ENCODE measurements around the gene PCBP3. TPM values are rescaled to one million over a fixed set of nuclear protein-coding genes. Genes with fewer than 3 reads are reported as not detected.

Gene PCBP3
- total and polyA plus RNA-seq, 12 donors: 1.7 to 15.8 (median 4.7) TPM

- Histone ChIP-seq H3K27ac (no peak overlapping the region), H3K4me1 (replicated peaks in 1 of 2) (no peaks in the 10 kb centered on the region), H3K9me3 (replicated peaks in 1 of 3) (peaks cover 0 to 1% (median 0%) of the 10 kb centered on the region in 3 donors), H3K27me3 (no peaks in the 10 kb centered on the region), H3K4me3 (no peak overlapping the region), H3K36me3 (replicated peaks in 1 of 2) (no peaks in the 10 kb centered on the region)
- peak in 1 of 7 donors; percentile 49 for DNase-seq
- intact Hi-C loops (cut with DNase I): no loop called here
- no peak for TF ChIP-seq CTCF (IDR thresholded peaks at IDR 0.05)
- no peak for TF ChIP-seq POLR2A (IDR thresholded peaks at IDR 0.05)
- 81 to 83% (median 82%) methylated on average over 8 of the region's 8 CpGs for WGBS, 4 donors
These were observed 203.0 kb downstream of the PCBP3 start for GRCh38 chr21:45846373-45847160.

GRCh38 chr21:45847870-45848269, 204.3 kb downstream of the PCBP3 start:
- intact Hi-C loops (cut with DNase I): no loop called here
- H3K4me1 ChIP-seq (replicated peaks in 1 of 2): no peaks in the 10 kb centered on the region
- no peak overlapping the region for H3K27ac ChIP-seq
- no peaks in the 10 kb centered on the region for H3K27me3 ChIP-seq
- no peaks in the 10 kb centered on the region for H3K9me3 ChIP-seq (replicated peaks in 1 of 3)
- H3K4me3 ChIP-seq: no peak overlapping the region
- no peaks in the 10 kb centered on the region for H3K36me3 ChIP-seq (replicated peaks in 1 of 2)
- peak in 1 of 7 donors; percentile 60 for DNase-seq
- 80 to 88% (median 86%) methylated on average over 10 of the region's 10 CpGs for WGBS, 4 donors
- TF ChIP-seq CTCF (IDR thresholded peaks at IDR 0.05) (peak in 1 of 6 experiments; percentile 26), POLR2A (IDR thresholded peaks at IDR 0.05) (no peak)

DNA sequence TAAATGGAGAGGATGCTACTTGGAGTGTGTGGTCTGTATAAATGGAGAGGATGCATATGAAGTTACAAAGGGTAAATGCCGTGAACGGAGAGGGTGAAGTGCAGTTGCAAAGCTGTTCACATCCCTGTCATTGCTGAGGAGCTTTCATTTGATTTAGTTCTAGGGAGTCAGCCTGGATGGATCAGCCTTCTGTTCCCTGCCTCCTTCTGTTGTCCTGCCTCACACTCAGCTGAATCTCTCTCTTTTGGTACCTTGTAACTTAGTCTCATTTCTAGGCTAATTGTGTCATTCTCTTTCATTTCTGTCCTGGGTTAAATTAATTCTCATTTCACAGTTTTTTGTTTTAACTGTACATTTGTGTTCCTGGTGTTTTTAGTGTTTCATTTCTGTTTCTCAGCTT, 204.8 kb downstream of the PCBP3 start:
- Histone ChIP-seq H3K9me3 (replicated peaks in 1 of 3) (no peaks in the 10 kb centered on the region), H3K27me3 (no peaks in the 10 kb centered on the region), H3K4me3 (no peak overlapping the region), H3K36me3 (replicated peaks in 1 of 2) (no peaks in the 10 kb centered on the region), H3K27ac (no peak overlapping the region), H3K4me1 (replicated peaks in 1 of 2) (no peaks in the 10 kb centered on the region)
- TF ChIP-seq CTCF (IDR thresholded peaks at IDR 0.05): no peak
- WGBS, 4 donors: 75 to 84% (median 81%) methylated on average over 2 of the region's 2 CpGs
- intact Hi-C loops (cut with DNase I): no loop called here
- DNase-seq: peak in 1 of 7 donors; percentile 27

DNA sequence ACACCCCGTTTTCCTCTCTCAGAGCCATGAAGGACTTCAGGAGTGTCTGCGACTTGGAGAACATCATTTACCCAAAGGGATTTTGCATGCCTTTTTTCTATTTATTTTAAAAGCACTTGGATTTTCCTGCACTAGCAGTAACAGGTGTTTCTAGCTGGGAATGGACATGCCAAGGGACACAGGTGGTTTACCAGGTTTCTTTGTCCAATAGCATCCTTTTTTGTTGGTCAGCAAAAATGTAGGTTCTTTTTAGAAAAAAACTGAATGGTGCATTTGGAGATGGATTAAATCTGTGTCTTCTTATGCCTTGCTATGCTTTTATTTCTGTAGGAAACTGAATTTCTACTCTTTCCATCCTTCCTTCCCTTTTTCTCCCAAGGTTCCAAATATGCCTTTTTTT, 205.3 kb downstream of the PCBP3 start:
- 62 to 76% (median 71%) methylated on average over 2 of the region's 2 CpGs for WGBS, 4 donors

More for the DNA sequence above, 205.3 kb downstream of the PCBP3 start:
- Histone ChIP-seq H3K36me3 (replicated peaks in 1 of 2) (no peaks in the 10 kb centered on the region), H3K4me3 (no peak overlapping the region), H3K9me3 (replicated peaks in 1 of 3) (no peaks in the 10 kb centered on the region), H3K27me3 (no peaks in the 10 kb centered on the region), H3K4me1 (replicated peaks in 1 of 2) (no peaks in the 10 kb centered on the region), H3K27ac (no peak overlapping the region)
- no peak for TF ChIP-seq CTCF (IDR thresholded peaks at IDR 0.05)
- no peak for TF ChIP-seq POLR2A (IDR thresholded peaks at IDR 0.05)
- intact Hi-C loops (cut with DNase I): no loop called here
- peak in 1 of 7 donors; percentile 5 for DNase-seq
